CD4-positive, alpha-beta T cell treated with Interleukin-6 for 4 hours (primary cell): Measurements from ENCODE around the gene SVEP1.
"Not testable (repeated sequence)": the region's sequence is repeated elsewhere in the genome, so short reads cannot be mapped to it uniquely, and the experiment has no call there.

ENCODE experiments used
- DNase-seq: peaks from one replicate; pipeline ENCODE4 v3.0.0-alpha.2; 2020; ENCODE audit warnings: mixed read lengths

SVEP1 gene

DNA sequence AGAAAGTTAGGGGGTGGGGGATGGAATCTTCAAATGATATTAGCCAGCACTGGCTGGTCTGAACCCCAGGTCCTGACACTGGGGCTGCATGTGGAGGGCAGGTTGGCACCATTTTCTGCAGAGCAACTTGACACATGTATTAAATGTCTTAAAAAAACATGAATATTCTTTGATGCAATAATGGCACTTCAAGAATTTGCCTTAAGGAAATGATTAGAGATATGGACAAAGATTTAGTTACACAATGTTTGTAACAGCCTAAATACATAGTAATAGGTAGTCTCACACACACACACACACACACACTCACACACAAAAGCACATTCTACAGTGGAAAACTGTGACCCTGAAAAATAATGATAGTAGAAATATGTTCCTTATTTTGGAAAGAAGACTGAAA lies 3.6 kb downstream of the SVEP1 start:
- no peak for DNase-seq

DNA sequence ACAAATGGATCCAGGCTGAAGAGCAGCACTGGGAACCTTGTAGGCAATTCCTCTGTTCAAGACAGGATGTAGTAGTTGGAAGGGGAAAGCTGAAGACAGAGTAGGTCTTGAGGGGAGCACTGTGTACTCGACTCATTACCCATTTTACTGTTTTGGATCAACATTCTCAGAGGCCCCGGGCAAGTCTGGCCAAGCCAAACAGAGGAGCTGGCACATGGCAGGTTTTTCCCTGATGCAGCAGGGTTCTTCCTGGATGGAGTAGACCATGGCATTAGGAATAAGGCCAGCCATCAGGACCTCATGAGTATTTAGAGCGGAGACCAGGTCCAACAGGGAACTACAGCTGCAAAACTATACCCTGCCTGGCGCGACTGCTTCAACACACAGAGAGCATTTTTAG lies 4.4 kb downstream of the SVEP1 start:
- no peak for DNase-seq

DNA sequence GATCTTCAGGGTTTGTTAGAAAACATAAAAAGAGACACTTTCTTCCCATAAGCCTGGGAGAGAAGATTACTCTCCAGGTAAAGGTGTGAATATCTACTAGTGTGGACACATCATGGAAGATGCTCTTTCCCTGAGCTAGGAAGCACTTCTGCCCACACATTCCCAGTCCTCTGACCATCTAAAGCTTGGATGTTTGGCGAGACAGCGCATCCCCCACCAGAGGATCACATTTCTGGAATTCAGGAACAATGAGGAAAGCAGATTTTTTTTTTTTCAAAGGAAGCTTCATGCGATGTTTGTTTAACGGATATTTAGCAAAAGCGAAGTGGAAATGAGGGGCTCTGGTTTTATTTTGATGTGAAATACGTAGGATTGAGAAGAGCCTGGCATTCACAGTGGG lies 6.2 kb downstream of the SVEP1 start:
- no peak for DNase-seq

DNA sequence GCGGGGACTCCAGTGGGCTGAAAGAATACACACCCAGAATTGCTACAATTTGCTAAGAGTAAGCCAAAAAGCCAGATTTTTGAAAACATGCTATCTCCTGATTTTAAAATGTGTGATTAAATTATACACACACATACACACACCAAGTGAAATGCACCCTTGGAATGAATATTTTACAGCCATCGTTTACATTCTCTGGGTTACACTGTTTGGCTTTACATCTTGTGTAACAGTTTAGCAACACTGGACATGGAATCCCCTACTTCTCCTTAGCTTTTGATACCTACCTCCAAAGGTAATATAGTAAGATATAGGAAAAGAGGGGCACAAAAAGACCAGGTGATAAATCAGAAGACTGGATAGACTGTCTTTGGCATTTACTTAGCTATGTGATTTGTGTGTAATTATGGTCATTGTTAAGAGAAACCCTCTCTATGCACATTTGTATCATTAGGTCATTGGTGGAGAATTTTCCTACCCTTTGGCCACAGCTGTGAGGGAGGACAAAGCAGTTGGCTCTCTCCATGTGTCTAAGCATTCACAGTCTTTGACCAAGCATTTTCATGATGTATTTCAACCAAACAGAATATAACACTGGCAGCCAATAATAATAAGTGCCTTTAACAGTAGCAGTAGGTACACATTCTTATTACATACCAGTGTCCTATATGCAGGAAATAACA lies 7.6 kb downstream of the SVEP1 start:
- DNase-seq, result no peak

DNA sequence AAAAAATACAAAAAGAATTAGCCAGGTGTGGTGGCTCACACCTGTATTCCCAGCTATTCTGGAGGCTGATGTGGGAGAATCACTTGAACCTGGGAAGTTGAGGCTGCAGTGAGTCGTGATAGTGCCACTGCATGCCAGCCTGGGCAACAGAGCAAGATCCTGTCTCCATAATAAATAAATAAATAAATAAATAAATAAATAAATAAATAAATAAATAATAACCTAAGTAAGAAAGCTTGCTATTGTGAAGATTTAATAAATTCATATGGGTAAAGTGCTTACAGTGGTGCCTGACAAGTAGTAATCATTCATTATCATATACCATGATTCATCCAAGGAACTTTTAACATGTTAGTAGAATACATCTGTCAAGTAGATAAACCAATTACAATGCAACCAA lies 13.4 kb downstream of the SVEP1 start:
- no peak for DNase-seq

DNA sequence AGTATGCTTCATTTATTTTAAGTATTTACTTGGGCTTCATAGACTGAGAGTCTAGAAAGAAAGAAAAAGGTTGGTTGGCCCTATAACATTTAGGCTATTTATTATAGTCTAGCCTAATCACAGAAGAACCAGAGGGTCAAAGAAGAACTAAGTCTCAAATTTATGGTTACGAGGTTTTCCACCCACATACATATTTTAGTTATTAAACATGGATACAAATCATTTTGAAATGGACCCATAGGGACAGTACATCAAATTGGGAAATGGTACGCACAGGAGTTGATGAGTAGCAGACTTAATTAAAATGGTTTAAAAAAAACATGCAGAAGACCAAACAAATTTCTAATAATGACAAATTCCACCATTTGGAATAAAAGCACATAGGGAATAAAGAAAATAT lies 17.7 kb downstream of the SVEP1 start:
- no peak for DNase-seq

DNA sequence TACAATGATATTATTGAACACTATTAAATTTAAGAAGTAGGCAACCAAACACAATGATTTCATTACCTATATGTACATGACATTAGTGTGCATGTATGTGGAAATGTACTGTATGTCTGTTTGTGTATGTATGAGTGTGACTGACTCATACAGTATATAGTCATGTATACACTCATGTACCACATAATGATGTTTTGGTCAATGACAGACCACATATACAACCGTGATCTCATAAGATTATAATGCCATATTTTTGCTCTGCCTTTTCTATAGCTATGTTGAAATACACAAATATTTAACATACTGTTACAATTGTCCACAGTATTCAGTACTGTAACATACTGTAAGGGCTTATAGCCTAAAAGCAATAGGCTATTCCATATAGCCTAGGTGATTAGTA lies 19.7 kb downstream of the SVEP1 start:
- no peak for DNase-seq

DNA sequence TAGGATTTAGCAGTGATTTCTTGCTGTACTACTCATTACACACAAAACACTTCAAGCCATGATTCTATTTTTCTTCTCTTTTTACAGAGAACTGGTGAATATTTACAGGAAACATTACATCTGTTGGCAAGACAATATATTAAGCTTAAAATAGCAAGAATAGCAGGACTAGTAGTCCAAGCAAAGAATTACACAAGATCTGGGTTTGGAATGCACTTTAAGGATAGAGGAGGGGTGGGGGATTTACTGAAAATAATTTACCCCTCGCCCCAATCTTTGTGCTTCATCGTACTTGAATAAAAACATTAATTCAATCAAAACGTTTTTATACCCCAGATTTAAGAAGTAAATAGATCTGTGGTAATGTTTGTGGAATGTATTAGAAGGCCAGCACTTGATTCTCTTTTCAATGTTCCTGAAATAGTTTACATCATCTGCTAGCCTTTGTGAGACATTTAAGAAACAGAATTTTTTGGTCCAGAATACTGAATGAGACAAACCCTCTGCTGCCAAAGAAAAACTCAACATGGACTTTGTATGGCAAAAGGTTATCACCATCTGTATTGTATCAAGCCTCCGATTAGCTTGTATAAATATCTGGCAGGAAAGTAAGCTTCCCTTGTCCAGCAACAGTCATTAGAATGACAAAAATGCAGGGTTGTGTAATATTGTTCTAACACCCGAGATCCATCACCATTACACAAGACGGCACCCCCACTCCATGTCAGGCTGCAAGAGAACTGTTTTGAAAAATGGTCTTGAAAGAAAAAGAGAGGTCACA lies 23.8 kb downstream of the SVEP1 start:
- no peak for DNase-seq

- DNase-seq, result no peak
Measured at GRCh38 chr9:110546411-110546871, 33.1 kb downstream of the SVEP1 start.

DNA sequence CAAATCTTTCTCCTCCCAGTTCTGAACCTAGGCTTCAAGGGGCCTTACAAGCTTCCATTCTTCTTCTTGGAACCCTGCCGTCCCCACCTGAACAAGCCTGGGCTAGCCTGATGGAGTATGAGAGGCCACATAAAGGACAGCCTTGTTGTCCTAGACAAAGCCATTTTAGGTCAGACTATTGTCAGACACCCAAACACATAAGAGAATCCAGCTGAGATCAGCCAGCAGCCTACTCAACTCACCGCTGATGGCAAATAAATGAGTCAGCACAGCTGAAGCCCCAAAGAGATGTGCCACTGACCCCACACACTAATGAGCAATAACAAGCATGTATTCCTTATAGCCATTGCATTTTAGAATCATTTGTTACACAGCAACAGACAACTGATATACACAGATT lies 33.8 kb downstream of the SVEP1 start:
- no peak for DNase-seq

DNA sequence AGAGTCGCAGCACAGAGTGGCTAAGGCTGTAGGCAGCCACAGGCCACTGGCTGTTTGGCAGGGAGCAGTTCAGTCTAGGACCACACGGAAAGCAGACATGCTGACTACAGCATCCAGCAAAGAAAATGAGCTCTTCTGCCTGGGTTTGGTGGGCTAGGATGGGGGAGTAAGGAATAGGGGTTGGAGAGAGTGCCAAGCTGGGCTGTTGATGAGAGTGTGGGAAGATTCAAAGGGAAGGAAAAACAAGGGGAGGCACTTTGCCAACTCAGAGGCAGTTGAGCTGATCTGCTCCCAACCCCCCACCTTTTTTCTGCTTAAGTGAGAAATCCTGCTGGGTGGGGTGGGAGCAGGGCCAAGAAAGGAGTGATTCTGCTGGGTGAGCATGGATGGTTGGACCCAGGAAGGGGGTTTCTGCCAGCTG lies 35.9 kb downstream of the SVEP1 start:
- no peak for DNase-seq

- no peak for DNase-seq
Measured at GRCh38 chr9:110541950-110542349, 37.6 kb downstream of the SVEP1 start.

DNA sequence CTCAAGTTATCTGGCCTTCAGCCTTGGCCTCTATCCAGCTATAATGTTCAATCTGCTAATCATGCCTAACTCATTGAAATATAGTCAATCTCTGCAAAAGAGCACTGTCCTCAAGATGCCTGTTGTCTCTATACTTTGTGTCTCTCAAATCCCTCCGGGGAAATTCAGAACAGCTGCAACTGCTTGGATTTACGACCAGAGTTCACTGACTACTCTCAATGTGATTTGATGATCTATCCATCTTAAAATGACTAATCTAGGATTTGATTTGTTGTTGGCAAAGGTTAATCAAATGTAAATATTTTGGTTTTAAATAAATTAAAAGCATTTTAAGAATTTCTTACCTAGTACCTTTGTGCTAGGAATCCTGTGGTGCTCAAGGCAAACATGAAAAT lies 40.9 kb downstream of the SVEP1 start:
- no peak for DNase-seq

- DNase-seq, result no peak
Measured at GRCh38 chr9:110537841-110538646, 41.5 kb downstream of the SVEP1 start.

GRCh38 chr9:110536822-110537221 lies 42.7 kb downstream of the SVEP1 start:
- no peak for DNase-seq

GRCh38 chr9:110534162-110534561 lies 45.4 kb downstream of the SVEP1 start:
- not testable (repeated sequence) for DNase-seq

GRCh38 chr9:110532908-110533665 lies 46.5 kb downstream of the SVEP1 start:
- DNase-seq, result no peak

DNA sequence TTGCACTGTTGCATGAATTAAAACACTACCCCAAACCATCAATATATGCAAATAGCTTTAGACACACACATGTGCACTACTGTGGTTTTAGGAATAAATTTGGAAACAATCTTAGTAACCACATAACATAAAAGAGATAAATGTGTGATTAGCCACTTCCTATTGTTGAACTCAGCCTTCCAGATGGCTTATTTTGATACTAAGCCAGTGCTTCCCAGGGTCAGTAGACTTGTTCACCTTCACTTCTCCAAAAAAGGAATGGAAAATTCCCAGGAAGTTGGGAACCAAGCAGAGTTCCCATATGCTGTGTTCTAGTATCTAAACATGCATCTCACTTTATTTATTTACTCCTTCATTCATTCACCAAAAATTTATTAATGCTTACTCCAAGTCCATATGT lies 47.8 kb downstream of the SVEP1 start:
- no peak for DNase-seq

- DNase-seq, result not testable (repeated sequence)
Measured at GRCh38 chr9:110531241-110531640, 48.3 kb downstream of the SVEP1 start.

- no peak for DNase-seq
Measured at GRCh38 chr9:110528645-110529044, 50.9 kb downstream of the SVEP1 start.

DNA sequence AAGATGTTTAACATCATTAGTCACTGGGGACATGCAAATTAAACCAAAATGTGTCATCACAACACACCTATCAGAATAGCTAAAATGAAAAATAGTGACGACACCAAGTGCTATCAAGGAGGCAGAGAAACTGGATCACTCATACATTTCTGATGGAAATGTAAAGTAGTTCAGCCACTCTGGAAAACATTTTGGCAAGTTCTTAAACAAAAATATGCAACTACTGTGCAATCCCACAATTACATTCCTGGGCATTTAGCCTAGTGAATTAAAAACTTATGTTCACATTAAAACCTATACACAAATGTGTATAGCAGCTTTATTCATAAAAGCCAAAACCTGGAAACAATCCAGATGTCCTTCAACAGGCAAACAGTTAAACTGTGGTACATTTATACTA lies 53.1 kb downstream of the SVEP1 start:
- no peak for DNase-seq

DNA sequence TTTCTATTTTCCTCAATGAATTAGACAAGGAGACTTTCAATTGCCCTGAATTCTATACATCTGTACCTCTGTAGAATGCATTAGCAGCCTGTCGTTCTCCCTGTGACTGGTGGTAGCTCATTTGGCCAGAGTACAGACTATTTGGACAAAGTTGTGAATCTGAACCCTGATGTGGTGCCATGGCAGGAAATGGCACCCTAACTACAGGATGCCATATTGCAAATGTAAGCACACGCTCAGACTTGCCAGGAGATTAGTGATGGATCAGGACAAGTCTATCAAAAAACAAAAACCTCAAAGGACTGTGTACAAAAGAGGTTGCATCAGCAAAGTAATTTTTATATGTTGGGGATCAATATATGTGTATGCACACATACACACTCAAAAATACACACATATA lies 58.3 kb downstream of the SVEP1 start:
- no peak for DNase-seq
